NCI-H2196 treated with DMSO at 0.1 percent for 48 hours (cell line): Measurements from ENCODE around the gene OXGR1.

Experiments used
- DNase-seq: peaks from one replicate; lab custom pipeline; 2025; ENCODE audit not compliant: unreplicated experiment; lab: John Stamatoyannopoulos, UW

Gene OXGR1

GRCh38 chr13:96963786-96964475 lies 30.3 kb downstream of the OXGR1 start:
- DNase-seq = no peak

GRCh38 chr13:96960379-96960778 lies 33.9 kb downstream of the OXGR1 start:
- DNase-seq = no peak

- DNase-seq = no peak
These were observed 35.9 kb downstream of the OXGR1 start for GRCh38 chr13:96958286-96958891.

- DNase-seq = no peak
These were observed 41.7 kb downstream of the OXGR1 start for GRCh38 chr13:96952595-96952994.

GRCh38 chr13:96948127-96948526 lies 46.1 kb downstream of the OXGR1 start:
- DNase-seq = no peak

GRCh38 chr13:96947343-96947910 lies 46.8 kb downstream of the OXGR1 start:
- DNase-seq = no peak

GRCh38 chr13:96946709-96947311 lies 47.5 kb downstream of the OXGR1 start:
- no peak for DNase-seq

- DNase-seq = no peak
These were observed 53.3 kb downstream of the OXGR1 start for GRCh38 chr13:96940961-96941360.

DNA sequence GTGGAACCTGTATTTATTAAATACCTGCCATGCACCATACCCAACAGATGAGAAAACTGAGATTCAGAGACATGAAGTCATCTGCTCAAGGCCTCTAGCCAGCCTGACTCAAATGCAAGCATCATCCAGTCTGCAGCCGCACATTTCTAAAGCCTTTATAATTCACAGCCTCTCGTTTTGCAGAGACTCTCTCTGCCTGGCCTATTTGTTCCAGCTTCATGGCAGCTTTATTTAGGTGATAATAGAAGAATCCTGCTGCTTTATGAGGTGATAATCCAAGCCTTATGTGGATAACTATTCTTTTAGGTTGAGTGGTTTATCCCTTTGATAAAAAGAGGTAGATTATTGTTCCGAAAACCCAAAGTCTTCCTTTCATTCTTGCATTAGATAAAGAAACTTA lies 58.4 kb downstream of the OXGR1 start:
- no peak for DNase-seq
